ENCODE results near the gene FOXP1.

Gene FOXP1

GRCh38 chr3:71433631-71434030 is 149.9 kb downstream of the FOXP1 start:
- no peak for ATAC-seq
- TF ChIP-seq RARB (CRISPR knock-in tag; IDR thresholded peaks at IDR 0.05) (no peak), ARNTL (CRISPR knock-in tag; IDR thresholded peaks at IDR 0.05; ENCODE audit: borderline replicate concordance, low read depth) (no peak), OSR1 (CRISPR knock-in tag; IDR thresholded peaks at IDR 0.05) (no peak), BACH2 (CRISPR knock-in tag; IDR thresholded peaks at IDR 0.05; ENCODE audit: borderline replicate concordance) (no peak), GLIS3 (CRISPR knock-in tag; IDR thresholded peaks at IDR 0.05) (no peak), SNAI2 (CRISPR knock-in tag; IDR thresholded peaks at IDR 0.05) (no peak), ZC3H10 (CRISPR knock-in tag; IDR thresholded peaks at IDR 0.05) (no peak), ZNF565 (CRISPR knock-in tag; conservative IDR thresholded peaks at IDR 0.05; ENCODE audit: low read depth) (no peak), TCF4 (CRISPR knock-in tag; IDR thresholded peaks at IDR 0.05; ENCODE audit: borderline replicate concordance) (no peak), PATZ1 (CRISPR knock-in tag; IDR thresholded peaks at IDR 0.05; ENCODE audit: borderline replicate concordance) (no peak), ZFP30 (CRISPR knock-in tag; IDR thresholded peaks at IDR 0.05) (no peak), POU6F1 (CRISPR knock-in tag; IDR thresholded peaks at IDR 0.05; ENCODE audit: borderline replicate concordance, low read depth) (no peak), CSDC2 (CRISPR knock-in tag; IDR thresholded peaks at IDR 0.05) (no peak), ISL1 (CRISPR knock-in tag; IDR thresholded peaks at IDR 0.05) (no peak), ZNF8 (CRISPR knock-in tag; IDR thresholded peaks at IDR 0.05) (no peak), TOX (CRISPR knock-in tag; IDR thresholded peaks at IDR 0.05; ENCODE audit: borderline replicate concordance) (no peak), CSRNP3 (CRISPR knock-in tag; IDR thresholded peaks at IDR 0.05) (no peak), CREB5 (CRISPR knock-in tag; IDR thresholded peaks at IDR 0.05; ENCODE audit: low read depth) (no peak)

GRCh38 chr3:71432044-71432975 is 151.2 kb downstream of the FOXP1 start:
- TF ChIP-seq TOX (CRISPR knock-in tag; IDR thresholded peaks at IDR 0.05; ENCODE audit: borderline replicate concordance), result no peak
- TF ChIP-seq RARB (CRISPR knock-in tag; IDR thresholded peaks at IDR 0.05), result no peak
- TF ChIP-seq ZNF8 (CRISPR knock-in tag; IDR thresholded peaks at IDR 0.05), result no peak
- no peak for TF ChIP-seq ZNF565 (CRISPR knock-in tag; conservative IDR thresholded peaks at IDR 0.05; ENCODE audit: low read depth)
- TF ChIP-seq SNAI2 (CRISPR knock-in tag; IDR thresholded peaks at IDR 0.05), result no peak
- no peak for TF ChIP-seq ZFP3 (CRISPR knock-in tag; IDR thresholded peaks at IDR 0.05)
- no peak for TF ChIP-seq CSRNP3 (CRISPR knock-in tag; IDR thresholded peaks at IDR 0.05)
- TF ChIP-seq POU6F1 (CRISPR knock-in tag; IDR thresholded peaks at IDR 0.05; ENCODE audit: borderline replicate concordance, low read depth), result no peak
- no peak for TF ChIP-seq BACH2 (CRISPR knock-in tag; IDR thresholded peaks at IDR 0.05; ENCODE audit: borderline replicate concordance)
- no peak for TF ChIP-seq CSDC2 (CRISPR knock-in tag; IDR thresholded peaks at IDR 0.05)
- no peak for TF ChIP-seq PPARA (CRISPR knock-in tag; IDR thresholded peaks at IDR 0.05; ENCODE audit: borderline replicate concordance)
- TF ChIP-seq GLIS3 (CRISPR knock-in tag; IDR thresholded peaks at IDR 0.05), result no peak
- TF ChIP-seq PATZ1 (CRISPR knock-in tag; IDR thresholded peaks at IDR 0.05; ENCODE audit: borderline replicate concordance), result no peak
- TF ChIP-seq TSHZ2 (CRISPR knock-in tag; IDR thresholded peaks at IDR 0.05), result no peak
- TF ChIP-seq ISL1 (CRISPR knock-in tag; IDR thresholded peaks at IDR 0.05), result no peak
- no peak for TF ChIP-seq ARNTL (CRISPR knock-in tag; IDR thresholded peaks at IDR 0.05; ENCODE audit: borderline replicate concordance, low read depth)
- TF ChIP-seq ZNF70 (CRISPR knock-in tag; IDR thresholded peaks at IDR 0.05), result no peak
- no peak for TF ChIP-seq ESRRG (CRISPR knock-in tag; IDR thresholded peaks at IDR 0.05)
- ATAC-seq, result no peak

Data from SK-N-SH treated with all-trans-retinoic acid at 6 μM for 48 hours (cell line).